Panc1 (cell line): ENCODE measurements around the gene CHST8.

Source experiments
- CTCF ChIP-seq: fragments of 450-650 bp; IDR thresholded peaks from 2 replicates; pipeline ENCODE4 v1.5.1; 2017; ENCODE audit warnings: mild to moderate bottlenecking
- POLR2AphosphoS5 ChIP-seq: IDR thresholded peaks from 2 replicates; pipeline ENCODE4 v1.6.1; 2012; ENCODE audit warnings: mild to moderate bottlenecking, low read depth, low read length, moderate library complexity

GRCh38 chr19:33670398-33670797 is 48.6 kb downstream of the CHST8 start:
- TF ChIP-seq POLR2AphosphoS5 (no peak), CTCF (no peak)
